Measurements from ENCODE around the gene PDE3A. TPM values are rescaled to one million over a fixed set of nuclear protein-coding genes. Genes with fewer than 3 reads are reported as not detected.

PDE3A gene
- total RNA-seq, 1 experiment from 2014 or later = 0.80 TPM

GRCh38 chr12:20590570-20590969 lies 222.2 kb downstream of the PDE3A start:
- no peak for TF ChIP-seq EZH2 (IDR thresholded peaks at IDR 0.05; ENCODE audit: borderline replicate concordance, low read depth, low read length, poor library complexity, severe bottlenecking)
- TF ChIP-seq CTCF (conservative IDR thresholded peaks at IDR 0.05; ENCODE audit: low read depth, low read length) = no peak
- Histone ChIP-seq H3K36me3 (ENCODE audit: insufficient read depth, low read length, poor library complexity, severe bottlenecking) (no peaks in the 10 kb centered on the region), H3K27ac (ENCODE audit: low read depth, low read length, poor library complexity, severe bottlenecking) (no peak overlapping the region), H3K9me3 (ENCODE audit: low read depth, low read length, poor library complexity, severe bottlenecking) (no peaks in the 10 kb centered on the region), H3K4me3 (ENCODE audit: low read depth, low read length, poor library complexity, severe bottlenecking) (no peak overlapping the region), H3K4me1 (ENCODE audit: insufficient read depth, low read length, poor library complexity, severe bottlenecking) (no peaks in the 10 kb centered on the region), H3K27me3 (replicated peaks; ENCODE audit: insufficient read depth, low read depth, low read length, poor library complexity) (peaks cover 4% of the 10 kb centered on the region)
- no TSS peak for BruUV-seq (replicated peaks)
- ChIA-PET CTCF (no interaction called here), POLR2A (ENCODE audit: low non-redundant PET) (no interaction called here)
- DNase-seq (ENCODE audit: low spot score) = no peak
- intact Hi-C loops (cut with micrococcal nuclease; ENCODE audit: unreplicated experiment) = no loop called here

- Histone ChIP-seq H3K27ac (ENCODE audit: low read depth, low read length, poor library complexity, severe bottlenecking) (no peak overlapping the region), H3K36me3 (ENCODE audit: insufficient read depth, low read length, poor library complexity, severe bottlenecking) (no peaks in the 10 kb centered on the region), H3K4me1 (ENCODE audit: insufficient read depth, low read length, poor library complexity, severe bottlenecking) (no peaks in the 10 kb centered on the region), H3K27me3 (replicated peaks; ENCODE audit: insufficient read depth, low read depth, low read length, poor library complexity) (peaks cover 4% of the 10 kb centered on the region), H3K9me3 (ENCODE audit: low read depth, low read length, poor library complexity, severe bottlenecking) (no peaks in the 10 kb centered on the region), H3K4me3 (ENCODE audit: low read depth, low read length, poor library complexity, severe bottlenecking) (no peak overlapping the region)
- intact Hi-C loops (cut with micrococcal nuclease; ENCODE audit: unreplicated experiment) = no loop called here
- TF ChIP-seq CTCF (conservative IDR thresholded peaks at IDR 0.05; ENCODE audit: low read depth, low read length) (no peak), EZH2 (IDR thresholded peaks at IDR 0.05; ENCODE audit: borderline replicate concordance, low read depth, low read length, poor library complexity, severe bottlenecking) (no peak)
- no TSS peak for BruUV-seq (replicated peaks)
- POLR2A ChIA-PET (ENCODE audit: low non-redundant PET) = no interaction called here
- CTCF ChIA-PET = no interaction called here
- no peak for DNase-seq (ENCODE audit: low spot score)
Observed at GRCh38 chr12:20592556-20592955, 224.2 kb downstream of the PDE3A start.

- no peaks in the 10 kb centered on the region for H3K4me1 ChIP-seq (ENCODE audit: insufficient read depth, low read length, poor library complexity, severe bottlenecking)
- peaks cover 4% of the 10 kb centered on the region for H3K27me3 ChIP-seq (replicated peaks; ENCODE audit: insufficient read depth, low read depth, low read length, poor library complexity)
- H3K9me3 ChIP-seq (ENCODE audit: low read depth, low read length, poor library complexity, severe bottlenecking) = no peaks in the 10 kb centered on the region
- no peak overlapping the region for H3K27ac ChIP-seq (ENCODE audit: low read depth, low read length, poor library complexity, severe bottlenecking)
- no peak for TF ChIP-seq EZH2 (IDR thresholded peaks at IDR 0.05; ENCODE audit: borderline replicate concordance, low read depth, low read length, poor library complexity, severe bottlenecking)
- no peak for TF ChIP-seq CTCF (conservative IDR thresholded peaks at IDR 0.05; ENCODE audit: low read depth, low read length)
- ChIA-PET POLR2A (ENCODE audit: low non-redundant PET) (no interaction called here), CTCF (no interaction called here)
- BruUV-seq (replicated peaks) = no TSS peak
- intact Hi-C loops (cut with micrococcal nuclease; ENCODE audit: unreplicated experiment) = no loop called here
- no peak overlapping the region for H3K4me3 ChIP-seq (ENCODE audit: low read depth, low read length, poor library complexity, severe bottlenecking)
- no peak for DNase-seq (ENCODE audit: low spot score)
- H3K36me3 ChIP-seq (ENCODE audit: insufficient read depth, low read length, poor library complexity, severe bottlenecking) = no peaks in the 10 kb centered on the region
Observed at GRCh38 chr12:20593611-20594010, 225.3 kb downstream of the PDE3A start.
